Liver (tissue), 9 donors: ENCODE measurements around the gene EPHB4. TPM values are rescaled to one million over a fixed set of nuclear protein-coding genes. Genes with fewer than 3 reads are reported as not detected.

Source experiments
- DNase-seq: peaks from one replicate; pipeline ENCODE4 v3.0.0-alpha.2; 2017; ENCODE audit warnings: low spot score
- H3K27ac ChIP-seq, 2 donors: one replicate each; pipeline ENCODE4 v1.7.0; 2013; ENCODE audit warnings: inconsistent platforms in 2 of 2, low read length in 2 of 2, control low read depth in 1 of 2, low read depth in 1 of 2, mild to moderate bottlenecking in 1 of 2
- H3K27me3 ChIP-seq, 4 donors: one replicate each; pipeline versions ENCODE4 v1.6.1 to v1.7.0; 2013; ENCODE audit warnings: low read length in 3 of 4, inconsistent platforms in 1 of 4, mild to moderate bottlenecking in 1 of 4, moderate library complexity in 1 of 4; ENCODE audit not compliant: control insufficient read depth in 4 of 4, insufficient read depth in 4 of 4
- H3K36me3 ChIP-seq, 4 donors: one replicate each; pipeline versions ENCODE4 v1.6.1 to v1.7.0; 2013; ENCODE audit warnings: low read length in 3 of 4, mild to moderate bottlenecking in 3 of 4, low read depth in 1 of 4, moderate library complexity in 1 of 4; ENCODE audit not compliant: control insufficient read depth in 4 of 4, insufficient read depth in 3 of 4
- H3K4me1 ChIP-seq, 4 donors: one replicate each; pipeline versions ENCODE4 v1.6.1 to v1.7.0; 2013; ENCODE audit warnings: low read length in 3 of 4, mild to moderate bottlenecking in 3 of 4, moderate library complexity in 1 of 4; ENCODE audit not compliant: control insufficient read depth in 4 of 4, insufficient read depth in 4 of 4
- H3K4me3 ChIP-seq, 3 donors: one replicate each; pipeline versions ENCODE4 v1.6.1 to v1.7.0; 2013; ENCODE audit warnings: low read length in 3 of 3, control low read depth in 1 of 3, low read depth in 1 of 3, mild to moderate bottlenecking in 1 of 3
- H3K9ac ChIP-seq, 2 donors: one replicate each; pipeline ENCODE4 v1.7.0; 2013; ENCODE audit warnings: low read length in 2 of 2, mild to moderate bottlenecking in 2 of 2, moderate library complexity in 2 of 2, control low read depth in 1 of 2, low read depth in 1 of 2
- H3K9me3 ChIP-seq, 4 donors: one replicate each; pipeline versions ENCODE4 v1.6.1 to v1.7.0; 2013; ENCODE audit warnings: low read length in 3 of 4; ENCODE audit not compliant: control insufficient read depth in 4 of 4
- ATF3 ChIP-seq: IDR thresholded peaks from 2 replicates; pipeline ENCODE4 v1.6.1; 2016; ENCODE audit warnings: antibody characterized with exemption
- CTCF ChIP-seq: fragments of 150-350 bp; IDR thresholded peaks from 2 replicates; pipeline ENCODE4 v1.5.1; 2017; ENCODE audit warnings: improper control_type of control experiment, low read depth, low read length; ENCODE audit not compliant: missing input control
- FOXA1 ChIP-seq: IDR thresholded peaks from 2 replicates; pipeline ENCODE4 v1.6.1; 2016; ENCODE audit warnings: antibody characterized with exemption
- GABPA ChIP-seq, 2 donors: IDR thresholded peaks in 1 of 2; conservative IDR thresholded peaks in 1 of 2; 2 replicates each; pipeline ENCODE4 v1.6.1; 2016; ENCODE audit warnings: antibody characterized with exemption in 2 of 2, mild to moderate bottlenecking in 1 of 2, moderate library complexity in 1 of 2
- HNF4A ChIP-seq, 2 donors: conservative IDR thresholded peaks; 2 replicates each; pipeline ENCODE4 v1.6.1; 2016; ENCODE audit warnings: antibody characterized with exemption in 2 of 2, mild to moderate bottlenecking in 2 of 2
- HNF4G ChIP-seq: IDR thresholded peaks from 2 replicates; pipeline ENCODE4 v1.6.1; 2016; ENCODE audit warnings: antibody characterized with exemption
- MAX ChIP-seq: IDR thresholded peaks from 2 replicates; pipeline ENCODE4 v1.6.1; 2016; ENCODE audit warnings: antibody characterized with exemption
- NR2F2 ChIP-seq: IDR thresholded peaks from 2 replicates; pipeline ENCODE4 v1.6.1; 2016; ENCODE audit warnings: antibody characterized with exemption
- RAD21 ChIP-seq, 2 donors: IDR thresholded peaks; 2 replicates each; pipeline ENCODE4 v1.6.1; 2016; ENCODE audit warnings: antibody characterized with exemption in 2 of 2, mild to moderate bottlenecking in 2 of 2
- REST ChIP-seq: IDR thresholded peaks from 2 replicates; pipeline ENCODE4 v1.6.1; 2016; ENCODE audit warnings: antibody characterized with exemption, mild to moderate bottlenecking
- RXRA ChIP-seq, 2 donors: IDR thresholded peaks; 2 replicates each; pipeline ENCODE4 v1.6.1; 2017 to 2018; ENCODE audit warnings: antibody characterized with exemption in 2 of 2, mild to moderate bottlenecking in 1 of 2
- SP1 ChIP-seq: IDR thresholded peaks from 2 replicates; pipeline ENCODE4 v1.6.1; 2018; ENCODE audit warnings: antibody characterized with exemption, mild to moderate bottlenecking
- TAF1 ChIP-seq: conservative IDR thresholded peaks from 2 replicates; pipeline ENCODE4 v1.6.1; 2016; ENCODE audit warnings: antibody characterized with exemption, mild to moderate bottlenecking
- WGBS: extraction: QIAGEN DNeasy Blood & Tissue Kit; methylation state at CpG from one replicate; pipeline ENCODE4 v1.1.7; 2013; 5-methylcytosine and 5-hydroxymethylcytosine counted together
- polyA plus RNA-seq, 2 donors: library from polyadenylated mRNA; stranded (reverse) in 1 of 2; unstranded in 1 of 2; fragments of 200-250 nt in 1 of 2; fragments of >200 nt in 1 of 2; fragmentation: Nextera tagmentation in 1 of 2; extraction: Ambion mirVana in 1 of 2; gene quantifications; one replicate each; pipeline versions ENCODE4 v1.2.1 to v1.2.3, GENCODE V29; 2013 to 2015
- total RNA-seq, 2 donors: library from RNA; depleted of rRNA; stranded (reverse); fragments of >200 nt; gene quantifications; one replicate each; pipeline ENCODE4 v1.2.3, GENCODE V29; 2014
- donor health status: healthy.
- donor health status: healthy.
- donor health status: healthy.
- donor health status: healthy.
- donor health status: healthy.

EPHB4 gene
- total and polyA plus RNA-seq, 4 donors = 14.4 to 53.0 (median 50.0) TPM

GRCh38 chr7:100836812-100837098 is 9.4 kb upstream of the EPHB4 start:
- no peak for DNase-seq
- Histone ChIP-seq H3K27ac (peak overlapping the region; percentile 42 to 83), H3K4me3 (peak overlapping the region in 1 of 3 donors; percentile 34), H3K9ac (peak overlapping the region in 1 of 2 donors; percentile 63), H3K4me1 (peaks cover 17 to 42% (median 27%) of the 10 kb centered on the region in 4 donors), H3K36me3 (no peaks in the 10 kb centered on the region), H3K27me3 (no peaks in the 10 kb centered on the region), H3K9me3 (no peaks in the 10 kb centered on the region)
- 65% methylated on average over 6 of the region's 6 CpGs for WGBS
- TF ChIP-seq ATF3 = no peak
- TF ChIP-seq REST = no peak
- no peak for TF ChIP-seq FOXA1
- no peak for TF ChIP-seq HNF4G
- TF ChIP-seq CTCF = no peak
- TF ChIP-seq TAF1 = no peak
- TF ChIP-seq HNF4A (conservative IDR thresholded peaks at IDR 0.05) = no peak
- no peak for TF ChIP-seq MAX
- TF ChIP-seq GABPA (IDR thresholded peaks at IDR 0.05 in 1 of 2, conservative IDR thresholded peaks at IDR 0.05 in 1 of 2) = no peak
- TF ChIP-seq RAD21 (IDR thresholded peaks at IDR 0.05) = no peak
- TF ChIP-seq RXRA (IDR thresholded peaks at IDR 0.05) = no peak

- Histone ChIP-seq H3K4me3 (no peak overlapping the region), H3K9ac (no peak overlapping the region), H3K27ac (peak overlapping the region; percentile 69 to 70), H3K36me3 (no peaks in the 10 kb centered on the region), H3K9me3 (no peaks in the 10 kb centered on the region), H3K27me3 (no peaks in the 10 kb centered on the region), H3K4me1 (peaks cover 19 to 43% (median 30%) of the 10 kb centered on the region in 4 donors)
- WGBS = 64% methylated on average over 17 of the region's 17 CpGs
- no peak for TF ChIP-seq HNF4G
- TF ChIP-seq NR2F2 = peak; percentile 91
- TF ChIP-seq SP1 = peak; percentile 40
- TF ChIP-seq RXRA (IDR thresholded peaks at IDR 0.05) = no peak
- DNase-seq = no peak
These were observed 8.8 kb upstream of the EPHB4 start for GRCh38 chr7:100835903-100836811.
